ENCODE results near the gene MARCO.

Gene MARCO

GRCh38 chr2:118942031-118942430 is at the start of gene MARCO:
MARCO (plus strand) TSS chr2:118942194; CDS start chr2:118942301, 107 bp downstream.
- DNase-seq (ENCODE audit: low read depth in 2 of 2): no peak

- DNase-seq (ENCODE audit: low read depth in 2 of 2): no peak
Measured at GRCh38 chr2:118893100-118893499, 48.9 kb upstream of the MARCO start.

- DNase-seq (ENCODE audit: low read depth in 2 of 2): no peak
Measured at GRCh38 chr2:118902266-118903028, 39.5 kb upstream of the MARCO start.

- no peak for DNase-seq (ENCODE audit: low read depth in 2 of 2)
Measured at GRCh38 chr2:118903029-118903351, 39.0 kb upstream of the MARCO start.

- no peak for DNase-seq (ENCODE audit: low read depth in 2 of 2)
Measured at GRCh38 chr2:118903551-118904479, 38.2 kb upstream of the MARCO start.

- no peak for DNase-seq (ENCODE audit: low read depth in 2 of 2)
Measured at GRCh38 chr2:118905206-118905605, 36.8 kb upstream of the MARCO start.

GRCh38 chr2:118906186-118906585 is 35.8 kb upstream of the MARCO start:
- DNase-seq (ENCODE audit: low read depth in 2 of 2): no peak

- DNase-seq (ENCODE audit: low read depth in 2 of 2): no peak
Measured at GRCh38 chr2:118907759-118908158, 34.2 kb upstream of the MARCO start.

- DNase-seq (ENCODE audit: low read depth in 2 of 2): no peak
Measured at GRCh38 chr2:118909191-118909590, 32.8 kb upstream of the MARCO start.

- DNase-seq (ENCODE audit: low read depth in 2 of 2): no peak
Measured at GRCh38 chr2:118911166-118911856, 30.7 kb upstream of the MARCO start.

GRCh38 chr2:118911936-118912335 is 30.1 kb upstream of the MARCO start:
- no peak for DNase-seq (ENCODE audit: low read depth in 2 of 2)

GRCh38 chr2:118913131-118913802 is 28.7 kb upstream of the MARCO start:
- DNase-seq (ENCODE audit: low read depth in 2 of 2): no peak

- DNase-seq (ENCODE audit: low read depth in 2 of 2): no peak
Measured at GRCh38 chr2:118913803-118914645, 28.0 kb upstream of the MARCO start.

- DNase-seq (ENCODE audit: low read depth in 2 of 2): no peak
Measured at GRCh38 chr2:118914721-118915453, 27.1 kb upstream of the MARCO start.

- DNase-seq (ENCODE audit: low read depth in 2 of 2): no peak
Measured at GRCh38 chr2:118918017-118918416, 24.0 kb upstream of the MARCO start.

- no peak for DNase-seq (ENCODE audit: low read depth in 2 of 2)
Measured at GRCh38 chr2:118921646-118922045, 20.3 kb upstream of the MARCO start.

- DNase-seq (ENCODE audit: low read depth in 2 of 2): no peak
Measured at GRCh38 chr2:118922254-118922653, 19.7 kb upstream of the MARCO start.

GRCh38 chr2:118923371-118923770 is 18.6 kb upstream of the MARCO start:
- no peak for DNase-seq (ENCODE audit: low read depth in 2 of 2)

GRCh38 chr2:118925476-118925875 is 16.5 kb upstream of the MARCO start:
- DNase-seq (ENCODE audit: low read depth in 2 of 2): no peak

- no peak for DNase-seq (ENCODE audit: low read depth in 2 of 2)
Measured at GRCh38 chr2:118925981-118926380, 16.0 kb upstream of the MARCO start.
